Activated CD4-positive, alpha-beta T cell treated with anti-CD3 and anti-CD28 coated beads, Interleukin-2, amount 50 U/mL, for 1 hour (primary cell): Measurements from ENCODE around the gene SLC24A4.

ENCODE experiments used
- DNase-seq: peaks from one replicate; pipeline ENCODE4 v3.0.0-alpha.2; 2020

SLC24A4 gene

DNA sequence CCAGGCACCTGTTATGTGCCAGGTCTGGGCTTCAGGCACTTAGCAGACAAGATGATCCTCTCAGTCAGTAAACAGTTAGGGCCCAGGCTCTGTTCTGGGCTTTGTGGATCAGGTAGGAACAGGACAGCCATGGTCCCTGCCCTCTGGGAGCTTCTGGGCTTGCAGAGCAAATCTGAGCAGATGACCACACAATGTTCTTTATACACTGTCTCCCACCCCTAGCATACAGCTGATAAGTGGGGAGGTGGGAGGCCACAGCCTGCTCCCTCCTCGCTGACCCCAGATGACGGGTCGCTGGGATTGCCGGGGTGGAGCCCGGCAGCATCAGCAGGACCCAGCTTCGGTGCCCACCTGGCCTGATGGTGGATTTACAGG, 137.6 kb downstream of the SLC24A4 start:
- DNase-seq: no peak

DNA sequence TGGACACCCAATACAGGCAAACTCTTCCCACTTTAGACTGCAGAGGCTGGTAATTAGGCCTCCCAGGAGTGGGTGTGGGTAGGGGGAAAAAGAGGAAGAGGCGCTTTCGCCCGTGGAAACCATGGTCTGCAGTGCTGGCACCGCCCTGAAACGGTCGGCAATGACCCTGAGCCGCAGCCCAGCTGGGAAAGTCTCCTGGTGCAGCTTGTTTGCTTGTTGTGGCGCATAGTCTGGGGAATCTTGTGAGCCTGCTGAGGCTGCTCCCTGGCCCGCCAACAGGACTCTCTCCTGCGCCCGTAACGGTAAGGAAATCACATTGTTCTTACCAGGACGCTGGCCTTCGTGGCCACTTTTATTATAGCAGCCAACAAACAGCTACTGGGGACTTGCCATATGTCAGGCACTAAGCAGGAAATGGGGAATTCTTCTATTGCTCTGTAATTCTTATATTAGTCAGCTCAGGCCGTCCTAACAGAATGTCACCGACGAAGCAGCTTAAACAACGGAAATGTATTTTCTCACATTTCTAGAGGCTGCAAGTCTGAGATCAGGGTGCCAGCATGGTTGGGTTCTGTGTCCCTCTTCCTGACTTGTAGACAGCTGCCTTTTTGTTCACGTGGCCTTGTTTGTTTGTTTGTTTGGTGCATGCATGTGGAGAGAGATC, 138.1 kb downstream of the SLC24A4 start:
- no peak for DNase-seq

DNA sequence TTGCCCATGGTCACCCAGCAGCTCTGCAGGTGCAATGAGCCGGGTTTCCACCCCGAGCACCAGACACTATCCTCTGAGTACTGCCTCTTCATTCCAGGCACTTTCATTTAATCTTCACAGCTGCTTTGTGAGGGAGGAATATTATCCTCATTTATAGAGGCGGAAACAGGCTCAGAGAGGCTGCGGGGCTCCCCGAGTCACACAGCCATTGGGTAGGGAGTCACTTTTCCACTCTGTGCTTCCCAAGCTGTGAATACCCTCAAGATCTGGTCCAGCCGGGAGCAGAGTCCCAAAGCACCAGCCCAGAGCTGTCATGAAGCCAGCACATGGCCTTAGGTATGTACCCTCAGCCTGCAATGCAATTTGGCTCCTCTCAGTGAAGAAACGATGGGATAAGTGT, 138.9 kb downstream of the SLC24A4 start:
- DNase-seq: no peak

DNA sequence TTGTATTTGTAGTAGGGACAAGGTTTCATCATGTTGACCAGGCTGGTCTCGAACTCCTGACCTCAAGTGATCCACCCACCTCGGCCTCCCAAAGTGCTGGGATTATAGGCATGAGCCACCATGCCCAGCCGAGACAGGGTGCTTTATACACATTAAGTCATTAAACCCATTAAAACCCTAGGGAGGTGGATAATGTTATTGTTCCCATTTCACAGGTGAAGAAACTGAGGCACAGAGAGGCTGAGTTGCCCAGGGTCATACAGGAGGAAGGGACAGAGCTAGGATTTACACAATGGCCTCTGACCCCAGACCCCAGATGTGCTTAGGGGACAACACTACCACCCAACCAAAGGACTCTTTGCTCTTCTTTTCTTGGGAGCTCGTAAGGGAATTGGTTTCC, 139.6 kb downstream of the SLC24A4 start:
- DNase-seq: no peak

DNA sequence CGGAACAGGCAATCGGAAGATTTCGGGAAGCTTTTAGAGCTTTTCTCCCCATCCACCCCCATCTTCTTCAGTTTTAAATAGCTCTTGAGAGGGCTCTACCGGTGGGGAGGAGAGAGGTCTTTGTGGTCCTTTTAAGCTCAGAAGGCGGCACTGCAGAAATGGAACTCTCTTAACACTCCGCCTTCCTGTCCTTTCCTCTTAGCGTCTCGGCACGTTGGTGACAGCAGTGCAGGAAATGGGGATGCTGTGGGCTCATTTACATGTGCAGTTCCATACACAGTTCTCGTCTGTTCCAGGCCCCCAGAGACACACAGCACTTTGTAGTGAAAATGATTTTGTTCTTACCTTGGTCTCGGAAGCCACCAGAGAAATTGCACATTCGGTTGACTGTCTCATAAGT, 140.2 kb downstream of the SLC24A4 start:
- DNase-seq: no peak

DNA sequence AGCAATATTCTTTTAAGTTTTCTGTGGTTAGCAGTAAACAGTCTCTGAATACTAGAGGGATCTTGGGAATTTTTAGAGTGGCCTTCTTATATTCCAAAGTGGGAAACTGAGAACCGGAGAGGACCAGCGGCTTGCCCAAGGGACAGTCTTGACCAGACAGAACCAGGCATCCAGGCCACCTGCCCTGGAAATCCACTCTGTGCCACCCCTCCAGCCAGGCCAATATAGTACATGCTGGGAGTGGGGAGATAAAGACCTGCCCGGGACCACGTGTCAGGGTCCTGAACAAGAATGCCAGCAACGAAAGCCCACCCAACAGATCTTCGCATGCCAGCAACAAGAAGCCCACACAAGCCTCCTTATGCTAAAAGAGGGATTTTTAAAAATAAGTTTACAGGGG, 141.2 kb downstream of the SLC24A4 start:
- DNase-seq: no peak

DNA sequence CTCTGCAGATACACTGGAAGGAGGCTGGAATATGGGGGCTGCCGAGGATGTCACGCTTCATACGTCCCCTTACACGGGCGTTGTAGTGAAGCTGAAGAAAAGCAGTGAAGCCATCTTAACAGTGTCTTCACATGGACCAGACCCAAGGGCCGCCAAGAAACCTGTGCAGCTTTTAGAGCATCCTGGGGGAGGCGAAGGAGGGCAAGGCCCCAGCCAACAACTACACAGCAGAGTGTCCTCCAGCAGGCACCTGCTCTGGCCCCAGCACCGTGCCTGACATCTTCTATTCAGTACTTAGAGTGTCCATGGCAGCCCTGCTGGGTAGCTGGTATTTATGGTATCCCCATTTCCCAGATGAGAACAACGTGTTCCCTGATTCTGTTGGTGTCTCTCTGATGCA, 141.8 kb downstream of the SLC24A4 start:
- no peak for DNase-seq

DNA sequence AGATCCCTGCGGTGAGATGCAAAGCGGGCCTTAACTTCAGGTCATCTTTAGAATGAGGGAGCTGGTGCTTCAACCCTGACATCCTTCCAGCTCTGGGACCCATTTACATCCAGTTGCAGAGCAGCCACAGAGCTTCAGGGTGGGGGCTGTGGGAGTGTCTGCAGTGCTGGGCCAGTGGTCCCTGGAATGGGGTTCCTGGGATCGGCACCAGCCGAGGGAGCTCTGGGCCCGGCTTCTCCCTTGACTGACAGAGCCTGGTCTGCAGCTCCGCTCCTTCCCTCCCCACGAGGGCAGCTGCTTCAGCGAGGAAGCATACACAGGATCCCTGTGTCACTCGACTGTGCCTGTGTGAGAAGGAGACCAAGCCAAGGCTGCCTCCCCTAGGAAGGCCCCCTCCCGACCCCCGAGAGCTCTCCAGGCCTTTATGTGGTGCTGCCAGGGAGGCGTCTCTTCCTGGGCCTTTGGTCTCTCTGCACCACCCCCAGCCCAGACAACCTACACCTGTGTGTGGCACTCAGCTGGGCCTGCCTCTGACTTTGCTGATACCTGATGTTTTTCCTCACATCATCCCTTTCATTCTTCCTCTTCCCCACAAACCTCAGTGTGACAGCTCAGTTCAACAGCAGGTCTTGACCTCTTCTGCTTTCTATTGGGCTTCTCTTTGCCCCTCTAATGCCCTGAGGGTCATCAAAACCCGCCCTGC, 142.5 kb downstream of the SLC24A4 start:
- no peak for DNase-seq

DNA sequence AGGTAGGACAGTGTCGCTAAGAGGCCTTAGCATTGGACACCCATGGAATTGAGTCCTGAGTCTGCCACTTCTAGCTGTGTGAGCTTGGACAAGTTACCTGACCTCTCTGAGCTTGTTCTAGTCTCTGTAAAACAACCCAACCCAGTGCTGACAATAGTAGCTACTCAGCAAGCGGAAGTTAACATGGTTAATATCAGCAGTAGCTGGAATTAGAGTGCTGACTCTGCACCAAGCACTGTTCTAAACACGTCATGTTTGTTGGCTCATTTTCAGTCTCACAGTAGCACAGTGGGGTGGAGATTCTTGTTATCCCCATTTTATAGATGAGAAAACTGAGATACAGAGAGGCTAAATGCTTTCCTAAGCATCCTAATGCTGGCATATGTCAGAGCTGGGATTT, 143.1 kb downstream of the SLC24A4 start:
- no peak for DNase-seq

DNA sequence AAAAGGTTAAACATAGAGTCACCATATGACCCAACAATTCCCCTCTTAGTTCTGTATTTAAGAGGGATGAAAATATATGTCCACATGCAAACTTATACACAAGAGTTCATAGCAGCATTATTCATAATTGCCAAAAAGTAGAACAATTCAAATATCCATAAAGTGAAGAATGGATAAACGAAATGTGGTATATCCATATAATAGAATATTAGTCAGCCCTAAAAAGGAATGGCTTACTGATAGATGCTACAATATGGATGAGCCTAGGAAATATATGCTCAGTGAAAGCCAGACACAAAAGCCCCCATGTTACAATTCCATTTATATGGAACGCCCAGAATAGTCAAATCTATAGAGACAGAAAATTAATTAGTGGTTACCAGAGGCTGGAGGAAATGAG, 146.6 kb downstream of the SLC24A4 start:
- no peak for DNase-seq

DNA sequence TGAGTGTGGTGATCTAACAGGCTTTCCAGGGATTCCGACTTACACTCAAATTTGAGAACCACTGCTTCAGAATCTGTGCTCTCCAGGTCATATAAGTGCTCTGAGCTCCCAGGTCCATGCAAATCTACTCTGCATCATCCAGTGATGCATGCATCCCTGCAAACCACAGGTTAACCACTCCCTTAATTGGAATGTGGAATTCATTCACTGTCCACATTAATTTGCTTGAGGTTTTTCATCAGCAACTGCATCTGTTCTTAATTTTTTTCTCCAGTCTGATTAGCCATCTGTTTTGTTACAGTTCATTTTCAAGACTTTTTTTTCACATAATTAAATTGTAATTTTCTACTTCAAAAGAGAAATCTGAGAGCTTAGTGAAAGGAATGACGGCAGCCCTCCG, 147.2 kb downstream of the SLC24A4 start:
- no peak for DNase-seq

DNA sequence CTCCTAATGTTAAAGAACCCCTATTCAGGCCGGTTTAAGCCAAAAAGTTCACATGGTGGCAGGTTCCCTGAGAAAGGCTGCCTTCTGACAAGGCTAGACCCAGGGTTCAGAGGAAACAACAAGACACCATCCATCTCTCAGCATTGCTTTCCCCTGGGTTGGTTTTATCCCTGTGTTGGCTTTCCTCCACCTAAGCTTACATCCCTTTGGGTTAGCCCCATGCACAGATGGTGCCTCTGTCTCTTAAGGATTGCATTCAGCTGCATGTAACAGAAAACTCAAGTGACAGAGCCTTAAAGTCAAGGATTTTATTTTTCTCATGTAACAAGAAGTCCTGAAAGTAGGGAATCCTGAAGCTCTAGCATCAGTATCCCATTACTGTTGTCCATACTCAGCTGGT, 147.8 kb downstream of the SLC24A4 start:
- no peak for DNase-seq

DNA sequence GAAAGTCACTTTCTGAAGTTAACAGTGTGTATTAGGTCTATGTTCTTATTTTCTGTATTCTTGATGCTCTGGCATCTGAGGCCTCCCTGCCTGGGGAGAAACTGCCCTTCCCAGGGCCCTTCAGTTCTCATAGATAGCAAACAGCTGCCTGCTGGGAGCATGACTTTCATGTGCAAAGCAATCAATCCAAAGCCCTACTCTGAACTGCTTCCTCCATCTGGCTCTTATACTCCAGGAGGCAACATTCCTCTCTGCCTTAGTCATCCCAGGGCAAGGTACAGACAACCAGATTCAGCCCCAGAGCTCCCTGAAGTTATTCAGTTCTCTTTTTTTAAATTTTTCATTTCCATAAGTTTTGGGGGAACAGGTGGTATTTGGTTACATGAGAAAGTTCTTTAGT, 149.0 kb downstream of the SLC24A4 start:
- DNase-seq: no peak

DNA sequence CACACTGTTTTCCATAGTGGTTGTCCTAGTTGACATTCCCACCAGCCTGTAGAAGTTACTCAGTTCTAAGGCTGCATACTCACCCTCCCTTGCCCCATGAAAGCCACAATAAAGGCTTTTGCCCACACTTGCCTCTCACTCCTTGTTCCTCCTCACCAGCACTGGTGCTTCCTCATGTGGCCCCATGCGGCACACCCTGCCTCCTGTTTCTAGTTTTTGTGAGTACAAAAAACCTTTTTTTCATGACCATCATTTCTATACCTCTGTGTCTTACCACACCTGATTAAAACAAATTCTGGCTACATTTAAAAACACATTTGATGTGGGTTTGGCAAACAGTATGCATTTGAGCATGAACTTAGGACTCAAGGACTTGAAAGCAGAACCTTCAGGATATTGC, 149.9 kb downstream of the SLC24A4 start:
- DNase-seq: no peak

DNA sequence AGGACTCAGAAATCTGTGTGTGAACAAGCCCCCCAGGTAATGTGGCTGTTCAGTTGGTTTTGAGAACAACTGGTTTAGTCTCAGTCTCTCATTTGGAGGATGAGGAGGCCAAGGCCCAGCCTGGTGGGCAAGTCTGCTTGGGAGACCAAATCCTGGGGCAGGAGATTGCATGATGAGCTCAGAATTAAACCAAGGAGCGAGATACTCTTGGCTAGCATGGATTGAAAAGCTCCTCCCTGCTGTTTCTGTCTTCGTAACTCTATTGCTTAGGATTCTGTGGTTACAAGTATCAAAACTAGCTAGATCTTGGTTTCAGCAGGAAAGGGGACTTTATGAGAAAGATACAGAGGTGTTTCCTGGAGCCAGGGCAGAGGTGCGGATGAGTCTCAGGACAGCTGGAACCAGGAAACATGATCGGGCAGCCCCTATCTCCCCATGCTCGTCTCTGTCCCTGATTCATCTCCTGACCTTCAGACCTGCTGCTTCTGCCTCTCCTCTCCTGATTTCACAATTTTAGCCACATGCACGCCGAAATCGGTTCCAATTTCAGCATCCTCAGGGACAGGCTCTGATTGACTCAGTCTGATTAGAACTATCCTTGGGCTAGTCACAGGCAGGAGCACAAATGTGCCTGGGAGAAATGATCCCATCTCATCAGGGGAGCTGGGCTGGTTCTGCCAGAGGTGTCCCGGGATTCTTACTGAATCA, 150.4 kb downstream of the SLC24A4 start:
- no peak for DNase-seq

DNA sequence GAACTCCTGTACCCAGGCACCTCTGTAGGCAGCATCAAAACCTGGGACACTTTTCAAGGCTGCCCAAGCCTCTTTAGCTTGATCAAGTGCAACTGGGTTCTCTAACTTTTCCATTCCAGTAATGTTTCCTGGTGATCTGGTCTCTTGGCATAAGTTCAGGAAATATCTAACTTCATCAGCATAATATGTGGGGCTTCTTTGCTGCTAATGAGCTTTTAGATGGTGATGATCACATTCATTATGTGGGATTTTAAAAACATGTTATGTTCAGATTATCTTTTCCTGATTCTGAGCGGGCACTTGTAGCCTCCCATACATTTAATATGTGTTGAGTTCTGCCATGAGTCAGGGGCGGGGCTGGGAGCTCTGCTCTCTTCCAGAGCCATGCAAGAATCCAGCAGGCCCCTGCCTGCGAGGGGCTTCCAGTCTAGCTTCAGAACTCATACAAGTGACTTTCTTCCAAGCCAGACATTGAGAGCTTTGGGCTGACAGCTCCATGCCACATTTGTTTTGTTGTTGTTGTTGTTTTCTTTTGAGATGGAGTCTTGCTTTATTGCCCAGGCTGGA, 151.1 kb downstream of the SLC24A4 start:
- no peak for DNase-seq

DNA sequence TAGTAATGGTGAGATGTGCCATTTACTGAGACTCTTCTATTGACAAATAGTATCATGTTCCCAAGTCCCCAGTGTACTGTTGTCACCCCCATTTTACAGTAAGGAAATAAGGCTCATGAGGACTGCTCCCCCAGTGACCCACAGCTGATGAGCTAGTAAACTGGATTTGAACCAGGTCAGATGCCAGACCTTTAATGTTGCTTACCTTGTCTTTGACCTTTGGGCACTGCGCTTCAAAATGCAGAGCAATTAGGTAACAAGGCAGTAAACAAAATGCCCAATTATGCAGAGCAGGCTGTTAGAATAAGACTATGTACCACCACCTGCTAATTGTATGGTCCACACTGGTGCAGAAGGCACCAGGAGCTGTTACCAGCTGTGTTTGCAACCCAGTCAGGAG, 152.1 kb downstream of the SLC24A4 start:
- DNase-seq: no peak

DNA sequence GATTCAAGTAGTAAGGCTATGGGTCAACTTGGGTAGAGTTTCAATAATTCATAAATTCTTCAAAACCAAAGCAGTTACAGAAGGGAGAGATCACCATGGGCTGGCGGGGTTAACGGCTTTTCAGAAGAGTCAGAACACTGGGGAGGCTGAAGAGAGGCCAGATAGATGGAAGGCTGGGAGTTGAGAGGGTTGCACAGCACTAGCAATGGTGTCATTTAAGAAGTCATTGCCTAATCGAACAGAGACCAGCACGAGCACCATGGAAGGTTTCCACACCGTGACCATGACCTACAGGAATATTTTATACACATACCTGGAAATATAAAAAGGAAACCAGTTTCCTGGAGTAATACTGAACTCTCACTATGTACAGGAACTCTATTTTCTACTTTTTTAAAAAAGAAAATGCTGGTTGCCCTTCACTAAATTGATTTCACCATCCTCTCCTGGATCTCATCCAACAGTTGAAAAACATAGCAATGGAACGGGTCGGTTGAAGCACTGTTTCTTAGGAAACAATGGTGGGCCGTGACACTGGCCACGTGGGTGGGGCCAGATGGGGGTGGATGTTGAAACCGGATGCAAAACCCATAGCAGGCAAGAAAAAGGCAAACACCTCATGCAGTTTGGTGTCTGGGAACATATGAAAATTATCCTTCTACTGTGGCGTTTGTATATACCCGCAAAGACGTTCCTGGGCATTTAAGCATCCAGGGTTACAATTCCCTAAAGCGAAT, 152.7 kb downstream of the SLC24A4 start:
- no peak for DNase-seq

DNA sequence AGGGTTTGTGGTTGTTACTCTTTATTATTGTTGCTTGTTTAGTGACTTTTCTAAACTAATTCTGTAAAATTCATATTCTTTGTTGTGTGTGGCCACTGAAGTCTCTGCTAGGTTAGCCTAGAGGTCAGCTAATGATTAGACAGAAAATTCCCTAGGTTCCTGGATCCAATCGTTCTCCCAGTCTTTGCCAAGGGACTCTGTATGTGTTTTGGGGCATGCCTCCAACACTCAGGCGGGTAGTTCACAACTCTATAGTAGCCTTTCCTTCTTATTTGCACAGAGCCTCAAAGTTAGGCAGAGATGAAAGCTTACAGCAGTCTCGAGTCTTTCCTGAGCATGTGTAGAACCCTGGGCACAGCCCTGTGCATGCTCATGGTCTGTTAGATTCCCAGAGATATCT, 157.9 kb downstream of the SLC24A4 start:
- DNase-seq: no peak

DNA sequence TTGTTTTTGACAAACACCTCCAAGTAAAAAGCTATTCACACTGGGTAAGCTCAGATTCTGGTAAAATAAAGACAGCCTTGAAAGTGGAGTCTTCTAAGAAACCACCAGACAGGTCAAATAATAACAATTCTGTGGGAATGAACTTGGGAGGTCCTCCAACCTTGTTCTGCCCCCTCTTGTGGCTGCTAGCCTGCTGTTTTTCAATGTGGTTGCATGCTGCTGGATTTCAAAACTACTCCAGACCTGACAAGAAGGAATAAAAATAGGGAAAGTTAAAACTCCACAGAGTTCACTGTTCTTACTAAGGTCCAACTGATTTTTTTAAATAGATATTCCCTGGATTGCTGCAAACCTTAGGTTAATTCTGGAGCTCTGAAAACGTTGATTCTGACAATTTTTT, 158.4 kb downstream of the SLC24A4 start:
- DNase-seq: no peak

DNA sequence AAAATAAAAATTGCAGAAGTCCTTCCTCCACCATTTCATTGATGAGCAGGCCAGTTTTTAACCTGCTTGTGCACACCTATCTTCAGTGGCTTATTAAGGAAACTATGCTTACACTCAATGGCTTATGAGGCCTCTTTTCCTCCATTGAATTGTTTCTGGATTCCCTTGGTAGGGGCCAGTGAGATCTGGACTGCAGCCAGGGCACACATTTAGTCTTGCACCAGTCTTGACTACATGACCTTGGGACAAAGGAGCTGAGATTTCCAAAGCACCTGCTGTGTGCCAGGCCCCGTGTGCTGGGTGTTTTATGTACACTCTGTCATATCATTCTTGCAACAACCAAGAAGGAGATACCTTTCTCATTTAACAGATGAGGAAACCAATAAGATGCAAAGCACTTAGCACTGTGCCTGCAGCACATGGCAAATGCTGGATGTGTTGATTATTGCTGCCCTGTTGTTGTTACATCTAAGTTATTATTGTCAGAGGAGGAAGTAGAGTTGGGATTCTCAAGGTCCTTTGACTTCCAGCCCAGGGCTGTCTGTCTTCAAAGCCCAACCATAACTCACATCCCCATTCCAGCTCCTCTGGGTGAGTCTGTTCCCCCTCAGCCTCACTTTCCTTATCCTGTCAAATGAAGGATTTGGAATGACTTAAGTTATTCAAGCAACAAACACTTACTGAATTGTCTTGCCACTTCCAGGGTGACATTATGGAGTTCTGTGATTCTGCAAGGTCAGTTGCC, 159.0 kb downstream of the SLC24A4 start:
- no peak for DNase-seq

DNA sequence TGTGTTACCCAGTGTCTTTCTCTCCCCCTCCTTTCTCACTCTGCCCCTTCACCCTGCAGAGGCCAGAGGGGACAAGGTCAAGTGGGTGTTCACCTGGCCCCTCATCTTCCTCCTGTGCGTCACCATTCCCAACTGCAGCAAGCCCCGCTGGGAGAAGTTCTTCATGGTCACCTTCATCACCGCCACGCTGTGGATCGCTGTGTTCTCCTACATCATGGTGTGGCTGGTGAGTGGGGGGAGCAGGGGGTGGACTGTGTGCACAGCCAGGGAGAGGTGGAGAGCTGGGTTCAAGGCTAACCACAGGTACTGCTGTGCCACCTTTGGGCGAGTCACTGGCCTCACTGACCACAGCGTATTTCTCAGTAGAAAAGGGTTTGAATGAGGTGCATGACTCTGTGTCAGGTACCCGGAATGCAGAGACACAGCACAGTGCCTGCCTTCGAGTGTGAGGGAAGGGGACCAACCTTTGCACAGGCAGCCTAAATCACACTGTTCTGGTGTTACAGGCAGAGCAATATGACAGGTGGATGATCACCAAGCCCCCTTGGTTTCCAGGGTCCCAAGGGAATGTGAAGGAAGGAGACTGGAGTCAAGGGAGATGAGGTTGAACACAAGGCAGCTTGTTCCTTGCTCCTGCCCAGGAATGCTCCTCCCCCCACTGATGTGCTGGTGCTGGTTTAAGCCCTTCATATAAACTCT, 159.8 kb downstream of the SLC24A4 start:
- no peak for DNase-seq
